ENCODE data around the gene CCDC92B. TPM values are rescaled to one million over a fixed set of nuclear protein-coding genes. Genes with fewer than 3 reads are reported as not detected.
A peak's percentile ranks its signal among the peaks of the same experiment; 100 is the strongest.

Gene CCDC92B
- total and polyA plus RNA-seq, 9 of the 15 experiments (the other 6 are each of a cell fraction or from before 2014, with no cell fraction given): not detected

- WGBS (ENCODE audit: insufficient coverage, low coverage, missing lambda C conversion rate): 96% methylated on average over 21 of the region's 37 CpGs
- peaks cover 84% of the 10 kb centered on the region; the same call in 1 of the 3 replicates for H3K36me3 ChIP-seq (ENCODE audit: control insufficient read depth, insufficient read depth, low read length)
- TF ChIP-seq POLR2G (IDR thresholded peaks at IDR 0.05; ENCODE audit: low read depth, low read length): peak; percentile 17; the same call in 1 of the 2 replicates
- TF ChIP-seq EP300 (IDR thresholded peaks at IDR 0.05; ENCODE audit: low read length): no peak
- TF ChIP-seq ZNF277 (CRISPR knock-in tag; IDR thresholded peaks at IDR 0.05; ENCODE audit: borderline replicate concordance): no peak
- TF ChIP-seq HDAC3 (IDR thresholded peaks at IDR 0.05; ENCODE audit: borderline replicate concordance, partially characterized antibody): no peak
- TF ChIP-seq GTF2F1 (IDR thresholded peaks at IDR 0.05; ENCODE audit: low read depth, low read length): no peak
- no peak for TF ChIP-seq ZNF140 (CRISPR knock-in tag; IDR thresholded peaks at IDR 0.05)
- TF ChIP-seq POLR2A (conservative IDR thresholded peaks at IDR 0.05): 0 out of 2 replicates have a peak, but pooled peaks have one; percentile 20
- TF ChIP-seq ZNF197 (CRISPR knock-in tag; IDR thresholded peaks at IDR 0.05; ENCODE audit: low read depth): no peak
- intact Hi-C loops (cut with micrococcal nuclease): no loop called here
- no peaks in the 10 kb centered on the region for H3K9me1 ChIP-seq (ENCODE audit: control insufficient read depth, insufficient read depth, low read length)
- H2AFZ ChIP-seq (ENCODE audit: low read depth, low read length): no peak overlapping the region
- H3K4me1 ChIP-seq (replicated peaks in 1 of 2; ENCODE audit: control insufficient read depth in 2 of 2, insufficient read depth in 2 of 2, low read length in 2 of 2): peaks cover 0 to 52% of the 10 kb centered on the region in 2 experiments; a peak in 2 of 5 replicates
- no peak overlapping the region for H3K4me3 ChIP-seq
- H3K27me3 ChIP-seq (ENCODE audit: control insufficient read depth in 2 of 2, insufficient read depth in 2 of 2, low read length in 2 of 2): no peaks in the 10 kb centered on the region
- H3K27ac ChIP-seq (ENCODE audit: extremely low read depth, low read depth, low read length): no peak overlapping the region
- no peak for ATAC-seq
- H3K9ac ChIP-seq (ENCODE audit: insufficient read depth in 1 of 2, low read depth in 2 of 2, low read length in 2 of 2): no peak overlapping the region
- DNase-seq (ENCODE audit: extremely low read depth in 1 of 4, low spot score in 3 of 4): peak in 2 of 4 experiments; percentile 2 to 10
- POLR2A ChIA-PET: interaction anchor here (0.6 to 1.1 kb wide), 3 partner anchors 8 to 98 kb away, joined by 3 to 4 read pairs (median 3); no protein-coding TSS in a partner anchor
- in situ Hi-C loops (cut with MboI): no loop called here
- no peak for FAIRE-seq
- no peaks in the 10 kb centered on the region for H4K20me1 ChIP-seq (replicated peaks; ENCODE audit: control insufficient read depth, insufficient read depth, low read length)
- no peak overlapping the region for H3K4me2 ChIP-seq (ENCODE audit: insufficient read depth, low read length)
- CTCF ChIA-PET (ENCODE audit: low intra/inter-chr PET ratio): no interaction called here
- no TSS peak for BruUV-seq (replicated peaks)
- no peaks in the 10 kb centered on the region for H3K9me3 ChIP-seq (replicated peaks; ENCODE audit: control insufficient read depth, insufficient read depth, low read depth, low read length)
- H3K79me2 ChIP-seq (ENCODE audit: control insufficient read depth, insufficient read depth, low read length): no peaks in the 10 kb centered on the region
These were observed 55.7 kb downstream of the CCDC92B start for GRCh38 chr17:2693561-2694380.
